ENCODE measurements around the gene ERCC6L. TPM values are rescaled to one million over a fixed set of nuclear protein-coding genes. Genes with fewer than 3 reads are reported as not detected.

Gene ERCC6L
- polyA plus RNA-seq, 1 donor (not counting 4 experiments of a cell fraction or from before 2014, with no cell fraction given), result 4.1 TPM

DNA sequence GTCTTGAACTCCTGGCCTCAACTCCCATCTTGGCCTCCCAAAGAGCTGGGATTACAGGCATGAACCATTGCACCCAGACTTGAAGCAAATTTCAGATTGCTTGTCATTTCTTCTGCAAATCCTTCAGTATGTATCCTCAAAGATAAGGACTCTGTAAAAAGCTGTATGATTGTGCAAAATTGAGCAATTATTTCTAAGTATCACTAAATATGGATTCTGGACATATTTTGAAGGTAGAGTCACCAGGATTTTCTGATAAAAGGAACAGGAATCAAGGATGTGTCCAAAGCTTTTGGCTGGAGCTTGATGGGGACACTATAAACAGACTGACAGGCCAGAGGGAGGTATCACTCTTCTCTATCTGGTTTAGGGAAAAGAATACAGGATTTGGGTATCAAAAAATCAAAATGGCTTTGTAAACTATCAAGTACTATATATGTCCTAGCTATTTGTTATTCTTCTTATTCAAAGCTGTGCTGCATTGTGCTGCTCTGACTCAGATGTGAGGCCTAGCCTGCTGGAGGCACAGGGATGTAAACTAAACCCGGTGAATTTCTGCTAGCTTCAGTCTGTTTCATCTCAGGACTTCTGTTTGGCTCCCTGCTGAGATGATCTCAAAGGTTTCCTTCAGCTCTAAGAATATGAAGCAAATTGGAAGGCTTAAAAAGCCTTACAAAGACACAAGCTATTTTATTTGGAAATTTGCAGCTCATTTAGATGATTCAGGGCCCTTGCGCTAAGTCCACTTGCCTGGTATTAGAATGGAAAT is 30.0 kb upstream of the ERCC6L start:
- dilution Hi-C loops (cut with MboI; ENCODE audit: extremely low pct_ligation_motif_present, low sequenced_read_pairs), result no loop called here
- H3K9me1 ChIP-seq (ENCODE audit: control insufficient read depth, extremely low read depth, insufficient read depth, low read length), result peaks cover 4% of the 10 kb centered on the region
- no peak overlapping the region for H2AFZ ChIP-seq (ENCODE audit: control insufficient read depth, low read length)
- H3K27me3 ChIP-seq (ENCODE audit: control insufficient read depth, extremely low read depth, insufficient read depth, low read length), result no peaks in the 10 kb centered on the region
- H3K27ac ChIP-seq (ENCODE audit: control insufficient read depth, insufficient read depth, low read length), result no peak overlapping the region
- peaks cover 8% of the 10 kb centered on the region for H3K79me2 ChIP-seq (ENCODE audit: control insufficient read depth, insufficient read depth, low read length)
- no peak overlapping the region for H3K4me2 ChIP-seq (ENCODE audit: control insufficient read depth, extremely low read depth, insufficient read depth, low read depth, low read length)
- peaks cover 37% of the 10 kb centered on the region for H4K20me1 ChIP-seq (ENCODE audit: control insufficient read depth, extremely low read depth, insufficient read depth, low read length)
- TF ChIP-seq, protein P1, sequence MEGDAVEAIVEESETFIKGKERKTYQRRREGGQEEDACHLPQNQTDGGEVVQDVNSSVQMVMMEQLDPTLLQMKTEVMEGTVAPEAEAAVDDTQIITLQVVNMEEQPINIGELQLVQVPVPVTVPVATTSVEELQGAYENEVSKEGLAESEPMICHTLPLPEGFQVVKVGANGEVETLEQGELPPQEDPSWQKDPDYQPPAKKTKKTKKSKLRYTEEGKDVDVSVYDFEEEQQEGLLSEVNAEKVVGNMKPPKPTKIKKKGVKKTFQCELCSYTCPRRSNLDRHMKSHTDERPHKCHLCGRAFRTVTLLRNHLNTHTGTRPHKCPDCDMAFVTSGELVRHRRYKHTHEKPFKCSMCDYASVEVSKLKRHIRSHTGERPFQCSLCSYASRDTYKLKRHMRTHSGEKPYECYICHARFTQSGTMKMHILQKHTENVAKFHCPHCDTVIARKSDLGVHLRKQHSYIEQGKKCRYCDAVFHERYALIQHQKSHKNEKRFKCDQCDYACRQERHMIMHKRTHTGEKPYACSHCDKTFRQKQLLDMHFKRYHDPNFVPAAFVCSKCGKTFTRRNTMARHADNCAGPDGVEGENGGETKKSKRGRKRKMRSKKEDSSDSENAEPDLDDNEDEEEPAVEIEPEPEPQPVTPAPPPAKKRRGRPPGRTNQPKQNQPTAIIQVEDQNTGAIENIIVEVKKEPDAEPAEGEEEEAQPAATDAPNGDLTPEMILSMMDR (optimal IDR thresholded peaks at IDR 0.05 in 1 of 3, IDR thresholded peaks at IDR 0.05 in 1 of 3, conservative IDR thresholded peaks at IDR 0.05 in 1 of 3; ENCODE audit: extremely low read depth in 1 of 3, insufficient read depth in 2 of 3, low read length in 3 of 3), result no peak
- TF ChIP-seq EZH2 (IDR thresholded peaks at IDR 0.05; ENCODE audit: low read length), result no peak
- H3K9me3 ChIP-seq (ENCODE audit: control insufficient read depth, low read depth, low read length), result no peaks in the 10 kb centered on the region
- H3K4me1 ChIP-seq (ENCODE audit: control insufficient read depth, extremely low read depth, insufficient read depth, low read length), result peaks cover 41% of the 10 kb centered on the region
- H3K4me3 ChIP-seq (ENCODE audit: control insufficient read depth in 2 of 3, extremely low read depth in 1 of 3, insufficient read depth in 2 of 3, low read depth in 1 of 3, low read length in 3 of 3), result no peak overlapping the region
- FAIRE-seq (no peak), DNase-seq (ENCODE audit: low read depth, low spot score) (no peak)
- H3K9ac ChIP-seq (ENCODE audit: control insufficient read depth, extremely low read depth, insufficient read depth, low read length), result no peak overlapping the region
- peaks cover 38 to 50% of the 10 kb centered on the region in 2 experiments for H3K36me3 ChIP-seq (ENCODE audit: control insufficient read depth in 2 of 2, extremely low read depth in 1 of 2, insufficient read depth in 2 of 2, low read length in 2 of 2)

DNA sequence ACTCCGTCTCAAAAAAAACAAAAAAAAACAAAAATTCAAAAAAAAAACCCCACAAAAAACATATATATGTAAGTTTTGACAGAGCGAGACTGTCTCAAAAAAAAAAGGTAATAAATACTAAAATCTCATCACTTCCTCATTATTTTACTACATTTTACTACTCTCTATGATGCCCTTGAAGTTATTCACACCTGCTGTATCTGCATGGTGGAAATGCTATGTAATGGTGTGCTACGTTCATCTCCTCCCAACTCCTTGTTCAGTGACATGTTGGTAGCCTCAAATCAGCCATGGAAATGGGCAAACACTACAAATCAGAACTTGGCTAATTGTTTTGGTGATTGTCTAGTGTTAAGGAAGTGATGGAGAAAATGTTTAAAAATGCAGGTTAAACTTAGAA is 26.4 kb upstream of the ERCC6L start:
- peaks cover 7% of the 10 kb centered on the region for H3K4me1 ChIP-seq (ENCODE audit: control insufficient read depth, extremely low read depth, insufficient read depth, low read length)
- peaks cover under 1% of the 10 kb centered on the region for H3K9me1 ChIP-seq (ENCODE audit: control insufficient read depth, extremely low read depth, insufficient read depth, low read length)
- TF ChIP-seq EZH2 (IDR thresholded peaks at IDR 0.05; ENCODE audit: low read length), result no peak
- TF ChIP-seq, protein P1 (optimal IDR thresholded peaks at IDR 0.05 in 1 of 3, IDR thresholded peaks at IDR 0.05 in 1 of 3, conservative IDR thresholded peaks at IDR 0.05 in 1 of 3; ENCODE audit: extremely low read depth in 1 of 3, insufficient read depth in 2 of 3, low read length in 3 of 3), result no peak
- peaks cover 2% of the 10 kb centered on the region for H3K27me3 ChIP-seq (ENCODE audit: control insufficient read depth, extremely low read depth, insufficient read depth, low read length)
- no peaks in the 10 kb centered on the region for H3K79me2 ChIP-seq (ENCODE audit: control insufficient read depth, insufficient read depth, low read length)
- no peak overlapping the region for H3K4me2 ChIP-seq (ENCODE audit: control insufficient read depth, extremely low read depth, insufficient read depth, low read depth, low read length)
- H4K20me1 ChIP-seq (ENCODE audit: control insufficient read depth, extremely low read depth, insufficient read depth, low read length), result peaks cover 9% of the 10 kb centered on the region
- FAIRE-seq, result no peak
- no peak for DNase-seq (ENCODE audit: low read depth, low spot score)
- no peaks in the 10 kb centered on the region for H3K9me3 ChIP-seq (ENCODE audit: control insufficient read depth, low read depth, low read length)
- H3K27ac ChIP-seq (ENCODE audit: control insufficient read depth, insufficient read depth, low read length), result no peak overlapping the region
- H2AFZ ChIP-seq (ENCODE audit: control insufficient read depth, low read length), result no peak overlapping the region
- dilution Hi-C loops (cut with MboI; ENCODE audit: extremely low pct_ligation_motif_present, low sequenced_read_pairs), result no loop called here
- peaks cover 17 to 20% of the 10 kb centered on the region in 2 experiments for H3K36me3 ChIP-seq (ENCODE audit: control insufficient read depth in 2 of 2, extremely low read depth in 1 of 2, insufficient read depth in 2 of 2, low read length in 2 of 2)
- H3K9ac ChIP-seq (ENCODE audit: control insufficient read depth, extremely low read depth, insufficient read depth, low read length), result no peak overlapping the region
- no peak overlapping the region for H3K4me3 ChIP-seq (ENCODE audit: control insufficient read depth in 2 of 3, extremely low read depth in 1 of 3, insufficient read depth in 2 of 3, low read depth in 1 of 3, low read length in 3 of 3)

Data from keratinocyte (primary cell).